ENCODE measurements around the gene MOB2.

Gene MOB2

GRCh38 chr11:1452744-1453143 lies 33.8 kb downstream of the MOB2 start:
- Histone ChIP-seq H3K79me1 (ENCODE audit: low read depth, low read length) (peaks cover 3% of the 10 kb centered on the region), H2BK5ac (ENCODE audit: low read length) (no peak overlapping the region), H3K4ac (ENCODE audit: low read length) (no peak overlapping the region), H3K27me3 (ENCODE audit: control insufficient read depth in 3 of 3, insufficient read depth in 3 of 3, low read depth in 1 of 3, low read length in 3 of 3) (no peaks in the 10 kb centered on the region), H4K8ac (ENCODE audit: low read depth, low read length) (no peak overlapping the region), H3K9me3 (replicated peaks in 1 of 2; ENCODE audit: control insufficient read depth in 2 of 2, insufficient read depth in 1 of 2, low read depth in 1 of 2, low read length in 2 of 2) (no peaks in the 10 kb centered on the region), H3K23ac (ENCODE audit: low read depth, low read length, poor library complexity) (no peak overlapping the region), H3K18ac (ENCODE audit: low read length) (no peak overlapping the region), H2AK5ac (ENCODE audit: low read depth, low read length) (no peak overlapping the region), H3K36me3 (replicated peaks in 1 of 2; ENCODE audit: control insufficient read depth in 2 of 2, insufficient read depth in 2 of 2, low read length in 2 of 2) (peaks cover 25 to 69% of the 10 kb centered on the region in 2 donors), H3K4me3 (ENCODE audit: low read length in 2 of 2) (no peak overlapping the region), H2BK120ac (ENCODE audit: low read depth, low read length) (no peak overlapping the region), H2AFZ (ENCODE audit: low read length) (no peak overlapping the region), H3K27ac (replicated peaks; ENCODE audit: low read length) (no peak overlapping the region), H2BK15ac (ENCODE audit: low read length) (no peak overlapping the region), H2BK12ac (ENCODE audit: low read length) (no peak overlapping the region), H3K9ac (ENCODE audit: low read depth, low read length, poor library complexity) (no peak overlapping the region), H3K14ac (ENCODE audit: low read length) (no peak overlapping the region), H4K91ac (ENCODE audit: low read depth, low read length, poor library complexity) (no peak overlapping the region), H3K4me1 (ENCODE audit: control insufficient read depth in 2 of 2, insufficient read depth in 1 of 2, low read depth in 1 of 2, low read length in 2 of 2) (peaks cover 0 to under 1% of the 10 kb centered on the region in 2 donors), H3K4me2 (ENCODE audit: insufficient read depth, low read length, poor library complexity, severe bottlenecking) (no peak overlapping the region)
- no CpG with 5 or more reads among the region's 13 CpGs for WGBS, 2 donors (ENCODE audit: extremely low coverage in 2 of 2, insufficient read length in 2 of 2, insufficient replicate concordance in 1 of 2)
- DNase-seq (ENCODE audit: low spot score), result no peak

- Histone ChIP-seq H3K4me2 (ENCODE audit: insufficient read depth, low read length, poor library complexity, severe bottlenecking) (no peak overlapping the region), H2AK5ac (ENCODE audit: low read depth, low read length) (no peak overlapping the region), H3K9ac (ENCODE audit: low read depth, low read length, poor library complexity) (peak overlapping the region; percentile 60), H3K79me1 (ENCODE audit: low read depth, low read length) (peaks cover 3% of the 10 kb centered on the region), H3K4me3 (ENCODE audit: low read length in 2 of 2) (no peak overlapping the region), H3K23ac (ENCODE audit: low read depth, low read length, poor library complexity) (no peak overlapping the region), H3K18ac (ENCODE audit: low read length) (no peak overlapping the region), H4K8ac (ENCODE audit: low read depth, low read length) (no peak overlapping the region), H3K4me1 (ENCODE audit: control insufficient read depth in 2 of 2, insufficient read depth in 1 of 2, low read depth in 1 of 2, low read length in 2 of 2) (no peaks in the 10 kb centered on the region), H2BK12ac (ENCODE audit: low read length) (no peak overlapping the region), H2BK15ac (ENCODE audit: low read length) (no peak overlapping the region), H3K9me3 (replicated peaks in 1 of 2; ENCODE audit: control insufficient read depth in 2 of 2, insufficient read depth in 1 of 2, low read depth in 1 of 2, low read length in 2 of 2) (no peaks in the 10 kb centered on the region), H2BK120ac (ENCODE audit: low read depth, low read length) (no peak overlapping the region), H3K27me3 (ENCODE audit: control insufficient read depth in 3 of 3, insufficient read depth in 3 of 3, low read depth in 1 of 3, low read length in 3 of 3) (no peaks in the 10 kb centered on the region), H3K14ac (ENCODE audit: low read length) (no peak overlapping the region), H2BK5ac (ENCODE audit: low read length) (no peak overlapping the region), H3K36me3 (replicated peaks in 1 of 2; ENCODE audit: control insufficient read depth in 2 of 2, insufficient read depth in 2 of 2, low read length in 2 of 2) (peaks cover 21 to 67% of the 10 kb centered on the region in 2 donors), H4K91ac (ENCODE audit: low read depth, low read length, poor library complexity) (no peak overlapping the region), H3K27ac (replicated peaks; ENCODE audit: low read length) (no peak overlapping the region), H3K4ac (ENCODE audit: low read length) (no peak overlapping the region), H2AFZ (ENCODE audit: low read length) (no peak overlapping the region)
- no CpG with 5 or more reads among the region's 27 CpGs for WGBS, 2 donors (ENCODE audit: extremely low coverage in 2 of 2, insufficient read length in 2 of 2, insufficient replicate concordance in 1 of 2)
- DNase-seq (ENCODE audit: low spot score), result no peak
Measured at GRCh38 chr11:1451781-1452470, 34.7 kb downstream of the MOB2 start.

- H3K9ac ChIP-seq (ENCODE audit: low read depth, low read length, poor library complexity), result no peak overlapping the region
- no peak overlapping the region for H2BK5ac ChIP-seq (ENCODE audit: low read length)
- H4K91ac ChIP-seq (ENCODE audit: low read depth, low read length, poor library complexity), result no peak overlapping the region
- no peak overlapping the region for H2AFZ ChIP-seq (ENCODE audit: low read length)
- H3K4me1 ChIP-seq (ENCODE audit: control insufficient read depth in 2 of 2, insufficient read depth in 1 of 2, low read depth in 1 of 2, low read length in 2 of 2), result no peaks in the 10 kb centered on the region
- WGBS, 2 donors (ENCODE audit: extremely low coverage in 2 of 2, insufficient read length in 2 of 2, insufficient replicate concordance in 1 of 2), result no CpG with 5 or more reads among the region's 22 CpGs
- no peak overlapping the region for H2BK120ac ChIP-seq (ENCODE audit: low read depth, low read length)
- no peak for DNase-seq (ENCODE audit: low spot score)
- no peak overlapping the region for H3K4me2 ChIP-seq (ENCODE audit: insufficient read depth, low read length, poor library complexity, severe bottlenecking)
- no peak overlapping the region for H3K14ac ChIP-seq (ENCODE audit: low read length)
- H4K8ac ChIP-seq (ENCODE audit: low read depth, low read length), result peak overlapping the region; percentile 43
- peaks cover 21 to 67% of the 10 kb centered on the region in 2 donors for H3K36me3 ChIP-seq (replicated peaks in 1 of 2; ENCODE audit: control insufficient read depth in 2 of 2, insufficient read depth in 2 of 2, low read length in 2 of 2)
- H3K23ac ChIP-seq (ENCODE audit: low read depth, low read length, poor library complexity), result peak overlapping the region; percentile 52
- no peak overlapping the region for H3K4me3 ChIP-seq (ENCODE audit: low read length in 2 of 2)
- no peak overlapping the region for H3K27ac ChIP-seq (replicated peaks; ENCODE audit: low read length)
- no peak overlapping the region for H2BK15ac ChIP-seq (ENCODE audit: low read length)
- no peaks in the 10 kb centered on the region for H3K9me3 ChIP-seq (replicated peaks in 1 of 2; ENCODE audit: control insufficient read depth in 2 of 2, insufficient read depth in 1 of 2, low read depth in 1 of 2, low read length in 2 of 2)
- no peaks in the 10 kb centered on the region for H3K27me3 ChIP-seq (ENCODE audit: control insufficient read depth in 3 of 3, insufficient read depth in 3 of 3, low read depth in 1 of 3, low read length in 3 of 3)
- peaks cover 3% of the 10 kb centered on the region for H3K79me1 ChIP-seq (ENCODE audit: low read depth, low read length)
- no peak overlapping the region for H2BK12ac ChIP-seq (ENCODE audit: low read length)
- H3K18ac ChIP-seq (ENCODE audit: low read length), result no peak overlapping the region
- H3K4ac ChIP-seq (ENCODE audit: low read length), result no peak overlapping the region
- no peak overlapping the region for H2AK5ac ChIP-seq (ENCODE audit: low read depth, low read length)
Measured at GRCh38 chr11:1450949-1451710, 35.4 kb downstream of the MOB2 start.

DNA sequence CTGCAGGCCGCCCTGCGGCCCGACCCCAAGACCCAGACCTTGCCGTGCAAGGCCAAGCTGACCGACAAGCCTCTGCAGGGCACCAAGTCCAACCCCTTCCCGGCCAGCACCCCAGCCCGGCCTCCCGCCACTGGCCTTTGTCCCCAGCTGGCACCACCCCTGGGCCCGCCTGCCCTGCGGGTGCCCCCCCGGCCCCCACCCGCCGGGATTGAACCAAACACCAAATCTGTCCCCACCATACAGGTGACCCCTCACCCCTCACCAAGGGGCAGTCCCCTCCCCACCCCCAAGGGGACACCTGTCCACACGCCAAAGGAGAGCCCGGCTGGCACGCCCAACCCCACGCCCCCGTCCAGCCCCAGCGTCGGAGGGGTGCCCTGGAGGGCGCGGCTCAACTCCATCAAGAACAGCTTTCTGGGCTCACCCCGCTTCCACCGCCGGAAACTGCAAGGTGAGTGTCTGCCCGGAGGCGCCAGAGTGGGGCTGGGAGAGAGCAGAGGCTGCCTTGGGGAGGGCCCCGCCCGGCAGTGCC lies 36.2 kb downstream of the MOB2 start:
- Histone ChIP-seq H3K4me3 (ENCODE audit: low read length in 2 of 2) (no peak overlapping the region), H4K8ac (ENCODE audit: low read depth, low read length) (peak overlapping the region; percentile 43), H2BK15ac (ENCODE audit: low read length) (no peak overlapping the region), H3K9me3 (replicated peaks in 1 of 2; ENCODE audit: control insufficient read depth in 2 of 2, insufficient read depth in 1 of 2, low read depth in 1 of 2, low read length in 2 of 2) (no peaks in the 10 kb centered on the region), H2AK5ac (ENCODE audit: low read depth, low read length) (no peak overlapping the region), H3K9ac (ENCODE audit: low read depth, low read length, poor library complexity) (no peak overlapping the region), H3K14ac (ENCODE audit: low read length) (no peak overlapping the region), H2BK120ac (ENCODE audit: low read depth, low read length) (no peak overlapping the region), H3K4ac (ENCODE audit: low read length) (no peak overlapping the region), H3K4me1 (ENCODE audit: control insufficient read depth in 2 of 2, insufficient read depth in 1 of 2, low read depth in 1 of 2, low read length in 2 of 2) (no peaks in the 10 kb centered on the region), H3K27me3 (ENCODE audit: control insufficient read depth in 3 of 3, insufficient read depth in 3 of 3, low read depth in 1 of 3, low read length in 3 of 3) (no peaks in the 10 kb centered on the region), H3K18ac (ENCODE audit: low read length) (peak overlapping the region; percentile 28), H3K4me2 (ENCODE audit: insufficient read depth, low read length, poor library complexity, severe bottlenecking) (no peak overlapping the region), H3K27ac (replicated peaks; ENCODE audit: low read length) (no peak overlapping the region), H2BK5ac (ENCODE audit: low read length) (peak overlapping the region; percentile 24), H2AFZ (ENCODE audit: low read length) (no peak overlapping the region), H2BK12ac (ENCODE audit: low read length) (no peak overlapping the region), H4K91ac (ENCODE audit: low read depth, low read length, poor library complexity) (no peak overlapping the region), H3K36me3 (replicated peaks in 1 of 2; ENCODE audit: control insufficient read depth in 2 of 2, insufficient read depth in 2 of 2, low read length in 2 of 2) (peaks cover 21 to 64% of the 10 kb centered on the region in 2 donors), H3K23ac (ENCODE audit: low read depth, low read length, poor library complexity) (no peak overlapping the region), H3K79me1 (ENCODE audit: low read depth, low read length) (peaks cover 3% of the 10 kb centered on the region)
- no peak for DNase-seq (ENCODE audit: low spot score)
- no CpG with 5 or more reads among the region's 29 CpGs for WGBS, 2 donors (ENCODE audit: extremely low coverage in 2 of 2, insufficient read length in 2 of 2, insufficient replicate concordance in 1 of 2)
